Activated T-helper 9 cell treated with anti-CD3 and anti-CD28 coated beads, Interleukin-2, amount 50 U/mL, for 16 hours (primary cell): Measurements from ENCODE around the gene ELAPOR2.
"Not testable (repeated sequence)": the region's sequence is repeated elsewhere in the genome, so short reads cannot be mapped to it uniquely, and the experiment has no call there.

Source experiments
- DNase-seq: peaks from one replicate; pipeline ENCODE4 v3.0.0-alpha.2; 2020; ENCODE audit warnings: low read depth

Gene ELAPOR2

GRCh38 chr7:87046456-87046855, 13.0 kb downstream of the ELAPOR2 start:
- DNase-seq: no peak

GRCh38 chr7:87044713-87045112, 14.7 kb downstream of the ELAPOR2 start:
- DNase-seq: not testable (repeated sequence)

- not testable (repeated sequence) for DNase-seq
Observed at GRCh38 chr7:87041586-87041985, 17.9 kb downstream of the ELAPOR2 start.

- peak; percentile 10 for DNase-seq
Observed at GRCh38 chr7:87039691-87040299, 19.7 kb downstream of the ELAPOR2 start.

GRCh38 chr7:87038993-87039690, 20.3 kb downstream of the ELAPOR2 start:
- DNase-seq: no peak

GRCh38 chr7:87036985-87037384, 22.5 kb downstream of the ELAPOR2 start:
- DNase-seq: no peak

- no peak for DNase-seq
Observed at GRCh38 chr7:87032604-87033339, 26.7 kb downstream of the ELAPOR2 start.

- no peak for DNase-seq
Observed at GRCh38 chr7:87029078-87029477, 30.4 kb downstream of the ELAPOR2 start.

GRCh38 chr7:87028636-87029035, 30.8 kb downstream of the ELAPOR2 start:
- no peak for DNase-seq

GRCh38 chr7:87027900-87028299, 31.6 kb downstream of the ELAPOR2 start:
- no peak for DNase-seq

- no peak for DNase-seq
Observed at GRCh38 chr7:87021285-87021684, 38.2 kb downstream of the ELAPOR2 start.

- no peak for DNase-seq
Observed at GRCh38 chr7:87016606-87017005, 42.8 kb downstream of the ELAPOR2 start.

- no peak for DNase-seq
Observed at GRCh38 chr7:87013840-87014190, 45.6 kb downstream of the ELAPOR2 start.

- DNase-seq: no peak
Observed at GRCh38 chr7:87013136-87013839, 46.2 kb downstream of the ELAPOR2 start.
